HCT116 (cell line): ENCODE measurements around the gene NAA16. TPM values are rescaled to one million over a fixed set of nuclear protein-coding genes. Genes with fewer than 3 reads are reported as not detected.

ENCODE experiments used
- ATAC-seq: fragments of 200-7000 bp; cut with Tn5 transposase; 2 replicates; pipeline ENCODE4 v1.9.1; 2020; ENCODE audit warnings: mild to moderate bottlenecking, moderate library complexity
- BruUV-seq: library from RNA; stranded (reverse); fragments of 400-500 nt; replicated peaks from 2 replicates; lab custom pipeline; 2021; lab: Mats Ljungman, UMichigan
- CTCF ChIA-PET: fragments of 300-600 bp; sonication (Branson Sonifier 250); formaldehyde crosslinking; loops from one replicate; lab custom pipeline; 2021; ENCODE audit warnings: antibody characterized with exemption; lab: Charles Lee
- POLR2A ChIA-PET: fragments of 300-600, 350-600 bp; sonication (Branson Sonifier 250); formaldehyde crosslinking; loops from one replicate; lab custom pipeline; 2021; ENCODE audit warnings: antibody characterized with exemption; lab: Charles Lee
- RAD21 ChIA-PET, 2 experiments: fragments of 300-600 bp; sonication (Branson Sonifier 250); formaldehyde crosslinking; loops; one replicate each; lab custom pipeline; 2023; ENCODE audit warnings: low total read pairs in 2 of 2; ENCODE audit not compliant: uncharacterized antibody in 2 of 2, unreplicated experiment in 2 of 2, low non-redundant PET in 1 of 2; lab: Charles Lee
- DNase-seq: peaks from one replicate; pipeline ENCODE4 v3.0.0-alpha.2; 2010; ENCODE audit warnings: low read depth, low spot score
- H2AFZ ChIP-seq: fragments of 200-600 bp; shearing (Covaris generic), sonication (generic); 2 replicates; pipeline ENCODE4 v1.6.1; 2017; ENCODE audit warnings: low read depth, mixed run types, mixed read lengths, antibody characterized with exemption, low read length; ENCODE audit not compliant: poor library complexity, severe bottlenecking
- H3K27ac ChIP-seq: 2 replicates; pipeline ENCODE4 v1.5.1; 2012; ENCODE audit warnings: low read depth, low read length
- H3K27me3 ChIP-seq: fragments of 200-600 bp; sonication (generic); 2 replicates; pipeline ENCODE4 v1.6.1; 2016; ENCODE audit warnings: mixed run types, low read length, mixed read lengths; ENCODE audit not compliant: insufficient read depth
- H3K36me3 ChIP-seq, 2 experiments: fragments of 200-500 bp in 1 of 2; fragments of 200-600 bp in 1 of 2; sonication (Bioruptor generic) in 1 of 2; sonication (generic) in 1 of 2; 2 replicates each; pipeline versions ENCODE4 v1.5.1 to v1.6.1; 2014 to 2016; ENCODE audit warnings: low read length in 2 of 2, inconsistent platforms in 1 of 2, mixed read lengths in 1 of 2, mixed run types in 1 of 2; ENCODE audit not compliant: insufficient read depth in 2 of 2, control insufficient read depth in 1 of 2
- H3K4me1 ChIP-seq, 2 experiments: fragments of 200-600 bp in 1 of 2; sonication (generic) in 1 of 2; 2 replicates each; pipeline versions ENCODE4 v1.5.1 to v1.6.1; 2012 to 2017; ENCODE audit warnings: low read length in 2 of 2, inconsistent platforms in 1 of 2, mild to moderate bottlenecking in 1 of 2, mixed read lengths in 1 of 2, mixed run types in 1 of 2, moderate library complexity in 1 of 2; ENCODE audit not compliant: insufficient read depth in 2 of 2, control insufficient read depth in 1 of 2
- H3K4me2 ChIP-seq: fragments of 200-600 bp; sonication (generic); 2 replicates; pipeline ENCODE4 v1.6.1; 2017; ENCODE audit warnings: mixed run types, low read length, mixed read lengths
- H3K4me3 ChIP-seq, 2 experiments: fragments of 200-600 bp in 1 of 2; sonication (generic) in 1 of 2; replicated peaks in 1 of 2; 2 replicates each; pipeline ENCODE4 v1.5.1; 2011 to 2016; ENCODE audit warnings: low read length in 2 of 2, control low read depth in 1 of 2, low read depth in 1 of 2, mild to moderate bottlenecking in 1 of 2, mixed read lengths in 1 of 2, mixed run types in 1 of 2
- H3K79me2 ChIP-seq: fragments of 200-600 bp; sonication (generic); 2 replicates; pipeline ENCODE4 v1.6.1; 2017; ENCODE audit warnings: mild to moderate bottlenecking, mixed run types, low read length, moderate library complexity, mixed read lengths; ENCODE audit not compliant: insufficient read depth
- H3K9ac ChIP-seq: fragments of 200-600 bp; sonication (generic); 2 replicates; pipeline ENCODE4 v1.6.1; 2016; ENCODE audit warnings: low read length, mixed read lengths
- H3K9me2 ChIP-seq: fragments of 200-600 bp; sonication (generic), shearing (Covaris generic); 2 replicates; pipeline ENCODE4 v1.6.1; 2017; ENCODE audit warnings: mixed run types, mild to moderate bottlenecking, moderate library complexity; ENCODE audit not compliant: insufficient read depth
- H3K9me3 ChIP-seq, 2 experiments: fragments of 200-500 bp in 1 of 2; fragments of 200-600 bp in 1 of 2; sonication (Bioruptor generic) in 1 of 2; sonication (generic) in 1 of 2; 2 replicates each; pipeline ENCODE4 v1.6.1; 2014 to 2017; ENCODE audit warnings: low read length in 2 of 2, mixed read lengths in 2 of 2, inconsistent platforms in 1 of 2, low read depth in 1 of 2, mild to moderate bottlenecking in 1 of 2, mixed run types in 1 of 2, moderate library complexity in 1 of 2; ENCODE audit not compliant: control insufficient read depth in 1 of 2, insufficient read depth in 1 of 2
- H4K20me1 ChIP-seq: fragments of 200-600 bp; sonication (generic), shearing (Covaris generic); 2 replicates; pipeline ENCODE4 v1.6.1; 2017; ENCODE audit warnings: mixed run types, mild to moderate bottlenecking, moderate library complexity; ENCODE audit not compliant: insufficient read depth
- ATF3 ChIP-seq: IDR thresholded peaks from 2 replicates; pipeline ENCODE4 v1.6.1; 2012
- CBX3 ChIP-seq: IDR thresholded peaks from 2 replicates; pipeline ENCODE4 v1.6.1; 2012; ENCODE audit warnings: low read depth
- CEBPB ChIP-seq: IDR thresholded peaks from 2 replicates; pipeline ENCODE4 v1.6.1; 2012; ENCODE audit warnings: low read depth
- ELF1 ChIP-seq: IDR thresholded peaks from 2 replicates; pipeline ENCODE4 v1.6.1; 2012; ENCODE audit warnings: low read depth, borderline replicate concordance
- EZH2 ChIP-seq: fragments of 200-600 bp; sonication (generic); IDR thresholded peaks from 2 replicates; pipeline ENCODE4 v1.6.1; 2017; ENCODE audit warnings: antibody characterized with exemption, mixed run types
- EZH2phosphoT487 ChIP-seq: fragments of 200-600 bp; IDR thresholded peaks from 2 replicates; pipeline ENCODE4 v1.6.1; 2018; ENCODE audit warnings: antibody characterized with exemption, borderline replicate concordance
- FOSL1 ChIP-seq: IDR thresholded peaks from 2 replicates; pipeline ENCODE4 v1.6.1; 2012; ENCODE audit warnings: low read depth
- JUND ChIP-seq: IDR thresholded peaks from 2 replicates; pipeline ENCODE4 v1.6.1; 2012
- MAX ChIP-seq: IDR thresholded peaks from 2 replicates; pipeline ENCODE4 v1.6.1; 2012
- POLR2A ChIP-seq: IDR thresholded peaks from 2 replicates; pipeline ENCODE4 v1.7.0; 2011; ENCODE audit warnings: borderline replicate concordance; ENCODE audit not compliant: insufficient read depth, insufficient read length; ENCODE audit errors: extremely low read depth
- POLR2AphosphoS5 ChIP-seq: IDR thresholded peaks from 2 replicates; pipeline ENCODE4 v1.6.1; 2011; ENCODE audit warnings: mild to moderate bottlenecking, low read depth, low read length, moderate library complexity
- RAD21 ChIP-seq: IDR thresholded peaks from 2 replicates; pipeline ENCODE4 v1.6.1; 2012; ENCODE audit warnings: low read depth, mild to moderate bottlenecking
- REST ChIP-seq: IDR thresholded peaks from 2 replicates; pipeline ENCODE4 v1.6.1; 2012; ENCODE audit warnings: low read depth
- SIN3A ChIP-seq: IDR thresholded peaks from 2 replicates; pipeline ENCODE4 v1.6.1; 2012; ENCODE audit warnings: low read depth
- SP1 ChIP-seq: IDR thresholded peaks from 2 replicates; pipeline ENCODE4 v1.6.1; 2012; ENCODE audit warnings: low read depth
- SRF ChIP-seq: IDR thresholded peaks from 2 replicates; pipeline ENCODE4 v1.6.1; 2012; ENCODE audit warnings: low read depth
- TCF7L2 ChIP-seq: IDR thresholded peaks from 2 replicates; pipeline ENCODE4 v1.7.0; 2011; ENCODE audit warnings: borderline replicate concordance, inconsistent platforms; ENCODE audit not compliant: insufficient read depth, insufficient read length; ENCODE audit errors: extremely low read depth
- YY1 ChIP-seq: IDR thresholded peaks from 2 replicates; pipeline ENCODE4 v1.6.1; 2011; ENCODE audit warnings: low read length, low read depth, moderate library complexity, mild to moderate bottlenecking; ENCODE audit not compliant: insufficient replicate concordance; ENCODE audit errors: extremely low read depth
- ZFX ChIP-seq: fragments of 450-650 bp; IDR thresholded peaks from 2 replicates; pipeline ENCODE4 v1.6.1; 2017
- ZNF274 ChIP-seq: fragments of 200-500 bp; sonication (Bioruptor generic); IDR thresholded peaks from 2 replicates; pipeline ENCODE4 v1.6.1; 2014; ENCODE audit warnings: mild to moderate bottlenecking, low read depth, low read length, inconsistent platforms
- intact Hi-C: fragments of 100-400 bp; cut with micrococcal nuclease; formaldehyde crosslinking; loops from 2 replicates; pipeline ENCODE4 v1.10.0; 2022
- total RNA-seq: library from RNA; stranded (reverse); gene quantifications from one replicate; pipeline ENCODE4 v1.2.1, GENCODE V29; 2021; ENCODE audit not compliant: unreplicated experiment

Gene NAA16
- total RNA-seq, 1 experiment from 2014 or later, result 19.1 TPM

- DNase-seq (no peak), ATAC-seq (no peak)
- Histone ChIP-seq H3K9me3 (no peaks in the 10 kb centered on the region), H3K27me3 (no peaks in the 10 kb centered on the region), H3K9ac (no peak overlapping the region), H3K79me2 (no peaks in the 10 kb centered on the region), H3K4me3 (no peak overlapping the region), H2AFZ (no peak overlapping the region), H3K36me3 (no peaks in the 10 kb centered on the region), H4K20me1 (no peaks in the 10 kb centered on the region), H3K9me2 (no peaks in the 10 kb centered on the region), H3K27ac (no peak overlapping the region), H3K4me2 (no peak overlapping the region), H3K4me1 (0 out of 4 replicates have a peak, but pooled peaks cover 0 to 4% of the 10 kb centered on the region in 2 experiments)
- RAD21 ChIA-PET, result no interaction called here
- intact Hi-C loops, result no loop called here
- CTCF ChIA-PET, result no interaction called here
- TF ChIP-seq MAX (no peak), ATF3 (no peak), FOSL1 (no peak), RAD21 (no peak), SRF (no peak), CBX3 (no peak), CEBPB (no peak), POLR2AphosphoS5 (no peak), EZH2phosphoT487 (no peak), ZFX (no peak), ZNF274 (no peak), ELF1 (no peak), SP1 (no peak)
- no TSS peak for BruUV-seq
- POLR2A ChIA-PET, result no interaction called here
Observed at GRCh38 chr13:41416276-41416675, 105.2 kb downstream of the NAA16 start.

GRCh38 chr13:41418027-41418426 lies 107.0 kb downstream of the NAA16 start:
- Histone ChIP-seq H3K27ac (no peak overlapping the region), H3K36me3 (no peaks in the 10 kb centered on the region), H4K20me1 (no peaks in the 10 kb centered on the region), H3K9me2 (no peaks in the 10 kb centered on the region), H3K4me1 (no peaks in the 10 kb centered on the region), H3K27me3 (no peaks in the 10 kb centered on the region), H3K4me2 (no peak overlapping the region), H3K9me3 (no peaks in the 10 kb centered on the region), H3K79me2 (no peaks in the 10 kb centered on the region), H3K4me3 (no peak overlapping the region), H2AFZ (no peak overlapping the region), H3K9ac (no peak overlapping the region)
- intact Hi-C loops, result no loop called here
- CTCF ChIA-PET, result no interaction called here
- ATAC-seq, result no peak
- RAD21 ChIA-PET, result no interaction called here
- POLR2A ChIA-PET, result no interaction called here
- no TSS peak for BruUV-seq
- DNase-seq, result no peak
- TF ChIP-seq SIN3A (no peak), POLR2A (no peak), SP1 (no peak), EZH2 (no peak), POLR2AphosphoS5 (no peak), JUND (no peak), YY1 (no peak), ZNF274 (no peak), ATF3 (no peak), FOSL1 (no peak), TCF7L2 (no peak), REST (no peak), CBX3 (no peak)
